GM12878 (cell line): ENCODE results near the gene CDK5R1. TPM values are rescaled to one million over a fixed set of nuclear protein-coding genes. Genes with fewer than 3 reads are reported as not detected.
A peak's percentile ranks its signal among the peaks of the same experiment; 100 is the strongest.

Experiments
- CEBPB ChIP-seq, 2 experiments: fragments of 150-350 bp in 1 of 2; IDR thresholded peaks; 2 replicates each; pipeline ENCODE4 v1.6.1; 2012 to 2014; ENCODE audit warnings: low read depth in 2 of 2, low read length in 2 of 2, borderline replicate concordance in 1 of 2, inconsistent platforms in 1 of 2
- CREM ChIP-seq: IDR thresholded peaks from 2 replicates; pipeline ENCODE4 v1.6.1; 2014; ENCODE audit warnings: antibody characterized with exemption, low read depth
- CTCF ChIP-seq, 3 experiments: IDR thresholded peaks in 2 of 3; conservative IDR thresholded peaks in 1 of 3; 2 replicates each; pipeline ENCODE4 v1.5.1; 2011; ENCODE audit warnings: low read depth in 3 of 3, low read length in 3 of 3, mild to moderate bottlenecking in 3 of 3, control low read depth in 2 of 3, moderate library complexity in 2 of 3, inconsistent platforms in 1 of 3, mixed read lengths in 1 of 3; ENCODE audit not compliant: control insufficient read depth in 2 of 3, insufficient read depth in 1 of 3; ENCODE audit errors: extremely low read depth in 1 of 3
- E2F4 ChIP-seq: IDR thresholded peaks from 2 replicates; pipeline ENCODE4 v1.6.1; 2012; ENCODE audit warnings: low read depth, low read length, improper control_type of control experiment
- E4F1 ChIP-seq: fragments of 450-650 bp; IDR thresholded peaks from 2 replicates; pipeline ENCODE4 v1.6.1; 2018; ENCODE audit warnings: borderline replicate concordance, mild to moderate bottlenecking; ENCODE audit not compliant: partially characterized antibody
- GABPA ChIP-seq: IDR thresholded peaks from 2 replicates; pipeline ENCODE4 v1.6.1; 2014; ENCODE audit warnings: antibody characterized with exemption, low read depth, mild to moderate bottlenecking, inconsistent platforms
- IKZF1 ChIP-seq: fragments of 450-650 bp; conservative IDR thresholded peaks from 2 replicates; pipeline ENCODE4 v1.6.1; 2017; ENCODE audit warnings: antibody characterized with exemption, mild to moderate bottlenecking
- IKZF2 ChIP-seq, 2 experiments: fragments of 450-650 bp; IDR thresholded peaks; 2 replicates each; pipeline ENCODE4 v1.6.1; 2017; ENCODE audit warnings: mild to moderate bottlenecking in 2 of 2, moderate library complexity in 2 of 2
- IRF4 ChIP-seq: IDR thresholded peaks from 2 replicates; pipeline ENCODE4 v1.6.1; 2011; ENCODE audit warnings: low read depth, low read length
- MEF2A ChIP-seq: IDR thresholded peaks from 2 replicates; pipeline ENCODE4 v1.6.1; 2011; ENCODE audit warnings: low read depth, mild to moderate bottlenecking, low read length, moderate library complexity; ENCODE audit not compliant: insufficient read depth
- MEF2B ChIP-seq: fragments of 450-650 bp; IDR thresholded peaks from 2 replicates; pipeline ENCODE4 v1.6.1; 2018; ENCODE audit warnings: mild to moderate bottlenecking, moderate library complexity; ENCODE audit not compliant: partially characterized antibody, poor library complexity, severe bottlenecking
- POLR2AphosphoS2 ChIP-seq: IDR thresholded peaks from 2 replicates; pipeline ENCODE4 v1.6.1; 2011; ENCODE audit warnings: low read depth, mild to moderate bottlenecking, low read length, improper control_type of control experiment, moderate library complexity
- POU2F2 ChIP-seq: IDR thresholded peaks from 3 replicates; pipeline ENCODE4 v1.6.1; 2011; ENCODE audit warnings: low read depth, mild to moderate bottlenecking, low read length, borderline replicate concordance
- SIN3A ChIP-seq: IDR thresholded peaks from 2 replicates; pipeline ENCODE4 v1.6.1; 2012; ENCODE audit warnings: low read depth, low read length, improper control_type of control experiment
- ZNF207 ChIP-seq: fragments of 450-650 bp; IDR thresholded peaks from 2 replicates; pipeline ENCODE4 v1.6.1; 2014; ENCODE audit warnings: antibody characterized with exemption, mild to moderate bottlenecking, borderline replicate concordance
- ZNF592 ChIP-seq: fragments of 450-650 bp; IDR thresholded peaks from 2 replicates; pipeline ENCODE4 v1.6.1; 2017; ENCODE audit warnings: mild to moderate bottlenecking, moderate library complexity
- ZZZ3 ChIP-seq: IDR thresholded peaks from 2 replicates; pipeline ENCODE4 v1.6.1; 2011; ENCODE audit warnings: low read depth; ENCODE audit not compliant: control insufficient read depth, insufficient read length
- polyA plus RNA-seq, 11 experiments: library from polyadenylated mRNA; depleted of rRNA in 4 of 11; unstranded in 6 of 11; stranded (reverse) in 5 of 11; fragments of >200 nt; fragmentation: Nextera tagmentation in 4 of 11; fragmentation: Illumina TruSeq in 1 of 11; extraction: Ambion mirVana in 4 of 11; extraction: Trizol in 1 of 11; gene quantifications; 1 replicate in 1 of 11; 2 replicates in 10 of 11; pipeline versions ENCODE4 v1.2.1 to v1.2.3, GENCODE V29; 2011 to 2016; ENCODE audit warnings: inconsistent platforms in 2 of 11, missing spikeins in 2 of 11, low read depth in 1 of 11
- total RNA-seq, 4 experiments: library from RNA; depleted of rRNA in 3 of 4; stranded (reverse); fragments of >200 nt in 3 of 4; fragmentation: Illumina TruSeq in 1 of 4; extraction: Trizol in 1 of 4; gene quantifications; 2 replicates each; pipeline versions ENCODE4 v1.2.1 to v1.2.3, GENCODE V29; 2013 to 2021

The CDK5R1 gene
- total and polyA plus RNA-seq, 10 of the 15 experiments (the other 5 are each of a cell fraction or from before 2014, with no cell fraction given) = 1.1 to 28.3 (median 12.2) TPM

GRCh38 chr17:32523017-32523680, 36.4 kb downstream of the CDK5R1 start (continued):
- peak; percentile 93 for TF ChIP-seq CREM
- peak; percentile 98 for TF ChIP-seq IKZF1
- TF ChIP-seq IRF4 = peak; percentile 96
- TF ChIP-seq GABPA = no peak; the same call in 1 of the 2 replicates
- TF ChIP-seq MEF2B = peak; percentile 95
- TF ChIP-seq E4F1 = no peak
- TF ChIP-seq POU2F2 = peak; percentile 92
- TF ChIP-seq ZNF592 = peak; percentile 87
- TF ChIP-seq ZZZ3 = no peak
- TF ChIP-seq SIN3A = no peak
- no peak for TF ChIP-seq CTCF (IDR thresholded peaks at IDR 0.05 in 2 of 3, conservative IDR thresholded peaks at IDR 0.05 in 1 of 3; ENCODE audit: control insufficient read depth in 2 of 3, extremely low read depth in 1 of 3, insufficient read depth in 1 of 3, low read depth in 3 of 3, low read length in 3 of 3)
- TF ChIP-seq IKZF2 (IDR thresholded peaks at IDR 0.05) = peak; percentile 98
- TF ChIP-seq MEF2A = peak; percentile 88
- TF ChIP-seq ZNF207 = 0 out of 2 replicates have a peak, but pooled peaks have one; percentile 48
- no peak for TF ChIP-seq E2F4
- peak in 1 of 2 experiments; percentile 83; a peak in 2 of 4 replicates for TF ChIP-seq CEBPB (IDR thresholded peaks at IDR 0.05; ENCODE audit: borderline replicate concordance in 1 of 2, low read depth in 2 of 2, low read length in 2 of 2)
- no peak for TF ChIP-seq POLR2AphosphoS2
